HG02642 (cell line): ENCODE data around the gene ZNF689.
"Not testable (repeated sequence)": the region's sequence is repeated elsewhere in the genome, so short reads cannot be mapped to it uniquely, and the experiment has no call there.

Source experiments
- ATAC-seq: cut with Tn5 transposase; IDR thresholded peaks from one replicate; pipeline ENCODE4 v1.9.1; 2021; ENCODE audit warnings: mild to moderate bottlenecking; ENCODE audit not compliant: unreplicated experiment, poor library complexity

Gene ZNF689

GRCh38 chr16:30637139-30637538 is 26.9 kb upstream of the ZNF689 start:
- not testable (repeated sequence) for ATAC-seq

DNA sequence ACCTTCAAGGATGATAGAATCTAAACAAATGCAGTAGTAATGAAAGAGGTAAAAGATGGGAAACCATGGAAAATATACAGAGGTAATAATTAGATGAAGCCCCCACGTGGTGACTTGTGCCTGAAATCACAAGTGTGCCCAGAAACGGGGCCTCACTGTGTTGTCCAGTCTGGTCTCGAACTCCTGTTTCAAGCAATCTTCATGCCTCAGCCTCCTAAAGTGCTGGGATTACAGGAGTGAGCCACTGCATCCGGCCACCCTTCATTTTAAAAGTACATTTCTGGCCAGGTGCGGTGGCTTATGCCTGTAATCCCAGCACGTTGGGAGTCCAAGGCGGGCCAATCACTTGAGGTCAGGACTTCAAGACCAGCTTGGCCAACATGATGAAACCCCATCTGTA is 26.4 kb upstream of the ZNF689 start:
- ATAC-seq = no peak

- ATAC-seq = no peak
These were observed 23.3 kb upstream of the ZNF689 start for GRCh38 chr16:30633526-30633925.

DNA sequence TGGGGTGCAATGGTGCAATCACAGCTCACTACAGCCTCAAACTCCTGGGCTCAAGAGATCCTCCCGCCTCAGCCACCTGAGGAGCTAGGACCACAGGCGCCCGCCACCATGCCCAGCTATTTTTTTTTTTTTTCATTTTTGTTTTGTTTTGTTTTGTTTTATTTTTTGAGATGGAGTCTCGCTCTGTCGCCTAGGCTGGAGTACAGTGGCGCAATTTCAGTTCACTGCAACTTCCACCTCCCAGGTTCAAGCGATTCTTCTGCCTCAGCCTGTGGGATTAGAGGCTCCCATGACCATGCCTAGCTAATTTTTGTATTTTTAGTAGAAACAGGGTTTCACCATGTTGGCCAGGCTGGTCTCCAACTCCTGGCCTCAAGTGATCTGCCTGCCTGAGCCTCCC is 22.3 kb upstream of the ZNF689 start:
- not testable (repeated sequence) for ATAC-seq

DNA sequence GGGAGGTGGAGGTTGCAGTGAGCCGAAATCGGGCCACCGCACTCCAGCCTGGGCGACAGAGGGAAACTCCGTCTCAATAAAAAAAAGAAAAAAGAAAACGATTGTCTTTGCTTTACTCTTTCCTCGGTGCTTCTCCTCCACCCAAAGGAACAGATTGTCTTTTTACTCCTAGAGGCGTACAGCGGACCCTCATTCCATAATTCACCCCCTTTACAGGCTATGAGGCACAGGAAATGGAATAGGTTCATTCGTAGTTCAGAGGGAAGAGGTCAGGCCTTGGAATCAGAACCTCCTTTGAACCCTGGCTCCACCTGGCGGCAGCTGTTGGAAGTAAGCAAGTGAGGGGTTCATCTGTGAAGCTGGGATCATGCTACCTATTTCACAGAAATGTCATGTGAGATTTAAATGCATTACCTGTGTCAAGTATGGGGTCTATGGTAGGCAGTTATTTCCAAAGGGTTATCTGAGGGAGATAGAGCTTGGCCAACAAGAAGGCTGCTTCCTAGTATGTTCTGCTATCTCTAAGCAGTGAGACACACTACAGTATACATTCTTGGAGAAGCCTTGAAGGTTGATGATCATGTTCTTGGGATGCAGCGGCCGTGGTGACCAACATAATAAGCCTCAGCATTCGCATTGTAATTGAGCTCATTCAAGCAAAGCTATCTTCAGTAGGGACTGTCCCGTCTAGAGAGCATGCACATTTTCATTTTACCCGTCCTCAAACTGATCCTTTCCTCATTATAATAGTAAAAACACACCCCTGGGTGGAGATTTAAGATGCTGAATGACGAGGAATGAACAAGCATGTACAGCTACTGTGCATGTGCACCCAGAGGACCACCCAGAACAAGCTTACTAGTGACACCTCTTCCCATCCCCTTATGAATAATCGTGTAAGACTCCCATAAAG is 18.7 kb upstream of the ZNF689 start:
- ATAC-seq = peak; percentile 56

DNA sequence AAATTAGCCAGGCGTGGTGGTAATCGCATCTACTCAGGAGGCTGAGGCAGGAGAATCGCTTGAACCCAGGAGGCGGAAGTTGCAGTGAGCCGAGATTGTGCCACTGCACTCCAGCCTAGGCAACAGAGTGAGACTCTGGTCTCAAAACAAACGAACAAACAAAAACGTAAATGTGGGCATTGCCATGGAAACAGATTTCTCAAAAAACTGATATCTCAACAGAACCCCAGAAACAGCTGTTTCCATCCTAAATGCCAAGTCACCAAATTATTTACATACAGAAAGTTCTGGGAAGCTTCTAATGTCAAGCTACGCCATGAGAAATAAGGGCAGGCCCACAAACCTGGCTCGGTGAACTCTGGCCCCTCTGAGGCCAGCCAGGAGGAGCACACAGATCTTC is 16.0 kb upstream of the ZNF689 start:
- ATAC-seq = no peak

DNA sequence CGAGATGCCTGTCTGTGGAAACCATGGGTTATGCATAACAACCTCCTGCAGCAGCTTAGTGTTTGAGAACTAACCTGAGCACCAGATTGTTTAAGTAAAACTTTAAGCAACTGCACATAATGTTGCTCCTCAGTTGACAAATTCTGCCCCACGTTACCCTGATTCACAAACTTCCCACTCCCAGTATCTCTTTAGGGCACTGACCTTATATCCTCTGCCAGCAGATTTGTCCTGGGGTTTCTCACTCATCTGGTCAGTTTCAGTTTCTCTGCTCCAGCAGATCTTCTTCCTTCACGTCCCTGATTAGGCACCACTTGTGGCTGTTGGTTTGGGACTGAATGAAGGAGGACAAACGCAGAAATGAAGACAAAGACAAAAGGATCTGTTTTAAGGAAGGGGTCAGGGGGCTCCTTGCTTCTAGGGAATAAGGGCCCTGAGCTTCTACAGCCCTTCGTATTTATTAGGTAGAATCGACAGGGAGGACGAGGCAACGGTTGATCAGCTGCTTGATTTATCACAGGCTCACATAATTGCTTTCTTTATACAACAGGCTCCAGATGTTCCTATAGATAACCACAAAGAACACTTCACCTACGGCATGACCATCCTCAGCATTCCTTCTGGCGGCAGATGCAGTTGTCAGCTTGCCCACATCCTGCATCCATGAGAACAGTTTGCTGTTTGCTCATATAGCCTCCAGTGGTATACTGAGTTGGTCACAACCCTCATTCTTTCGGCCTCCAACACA is 13.5 kb upstream of the ZNF689 start:
- ATAC-seq = no peak

GRCh38 chr16:30622455-30623032 is 12.4 kb upstream of the ZNF689 start:
- ATAC-seq = no peak

GRCh38 chr16:30621765-30622164 is 11.6 kb upstream of the ZNF689 start:
- ATAC-seq = no peak

GRCh38 chr16:30620169-30620568 is 10.0 kb upstream of the ZNF689 start:
- ATAC-seq = no peak

GRCh38 chr16:30619638-30620037 is 9.4 kb upstream of the ZNF689 start:
- no peak for ATAC-seq

DNA sequence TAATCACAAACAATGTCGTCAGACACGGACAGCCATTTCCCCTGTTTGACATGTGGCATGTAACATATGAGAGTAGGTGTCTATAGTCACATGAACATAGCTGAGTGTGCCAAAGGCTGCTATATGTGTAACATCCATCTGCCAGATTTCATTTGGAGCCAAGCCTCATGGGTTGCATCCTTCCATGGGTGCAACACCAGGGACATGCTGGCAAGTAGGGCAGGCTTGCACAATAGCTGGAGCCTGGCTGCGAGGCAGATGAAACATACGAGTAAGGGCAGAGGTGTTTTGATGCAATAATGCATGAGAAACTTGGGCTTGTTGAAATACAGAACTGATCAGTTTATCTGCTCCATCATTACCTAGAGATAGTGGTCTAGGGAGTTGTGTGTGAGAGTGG is 9.0 kb upstream of the ZNF689 start:
- ATAC-seq = no peak

DNA sequence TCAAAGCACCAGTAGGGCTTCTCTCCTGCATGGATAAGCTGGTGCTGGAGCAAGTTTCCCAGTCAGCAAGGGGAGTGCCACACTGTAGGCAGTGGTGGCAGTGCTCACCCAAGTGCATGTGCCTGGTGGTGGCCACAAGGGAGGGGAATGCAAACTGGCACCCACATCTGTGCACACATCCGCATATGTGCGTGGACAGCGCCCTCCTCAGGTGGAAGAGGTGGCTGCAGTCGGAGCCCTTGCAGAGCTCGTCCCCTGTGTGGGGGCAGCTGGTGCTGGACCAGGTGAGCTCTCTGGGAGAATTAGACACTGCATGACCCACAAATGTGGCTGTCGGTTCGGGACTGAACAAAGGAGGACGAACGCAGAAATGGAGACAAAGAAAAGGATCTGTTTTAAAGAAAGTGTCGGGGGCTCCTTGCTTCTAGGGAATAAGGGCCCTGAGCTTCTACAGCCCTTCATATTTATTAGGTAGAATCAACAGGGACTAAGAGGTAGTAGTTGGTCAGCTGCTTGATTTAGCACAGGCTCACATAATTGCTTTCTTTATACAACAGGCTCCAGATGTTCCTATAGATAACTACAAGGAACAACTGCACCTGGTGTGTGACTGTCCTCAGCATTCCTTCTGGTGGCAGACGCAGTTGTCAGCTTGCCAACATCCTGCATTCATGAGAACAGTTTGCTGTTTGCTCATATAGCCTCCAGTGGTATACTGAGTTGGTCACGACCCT is 5.3 kb upstream of the ZNF689 start:
- no peak for ATAC-seq

DNA sequence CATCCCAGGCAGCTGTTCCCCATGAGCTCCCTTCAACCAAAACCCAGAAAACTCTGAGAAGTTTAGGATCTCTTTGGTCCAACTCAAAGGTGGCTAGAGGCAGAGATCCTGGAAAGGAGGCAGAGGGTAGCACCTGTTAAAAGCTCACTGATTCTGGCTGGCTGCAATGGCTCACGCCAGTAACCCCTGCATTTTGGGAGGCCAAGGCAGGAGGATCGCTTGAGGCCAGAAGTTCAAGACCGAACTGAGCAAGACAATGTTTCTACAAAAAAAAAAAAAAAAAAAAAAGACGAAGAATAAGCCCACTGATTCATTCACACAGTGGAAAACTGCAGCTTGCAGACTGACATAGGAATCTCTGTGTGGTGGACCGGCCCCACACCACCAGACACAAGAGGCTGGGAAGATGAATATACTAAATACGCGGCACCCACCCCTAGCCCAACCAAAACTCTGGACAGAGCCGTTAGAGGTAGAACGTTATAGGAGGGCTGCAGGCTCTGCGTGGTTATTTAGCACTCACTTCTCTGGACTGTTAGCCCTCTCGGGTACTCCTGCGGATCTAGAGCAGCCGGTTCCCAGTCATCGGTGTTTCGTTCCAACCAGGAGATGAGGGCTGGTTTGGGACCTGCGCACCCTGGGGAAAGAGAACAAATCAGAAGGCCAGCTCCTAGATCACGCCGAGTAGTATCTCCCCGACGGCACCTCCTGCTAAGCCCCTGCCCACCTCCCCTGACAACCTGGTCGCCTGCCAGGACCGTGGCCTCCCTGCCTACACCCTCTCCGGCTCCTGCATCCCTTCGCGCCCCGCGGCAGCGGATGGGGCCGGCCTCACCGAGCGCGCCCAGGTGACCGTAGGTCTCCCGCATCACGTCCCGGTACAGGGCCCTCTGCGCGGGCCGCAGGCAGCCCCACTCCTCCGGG is 925 bp downstream of the ZNF689 start:
- ATAC-seq = no peak

DNA sequence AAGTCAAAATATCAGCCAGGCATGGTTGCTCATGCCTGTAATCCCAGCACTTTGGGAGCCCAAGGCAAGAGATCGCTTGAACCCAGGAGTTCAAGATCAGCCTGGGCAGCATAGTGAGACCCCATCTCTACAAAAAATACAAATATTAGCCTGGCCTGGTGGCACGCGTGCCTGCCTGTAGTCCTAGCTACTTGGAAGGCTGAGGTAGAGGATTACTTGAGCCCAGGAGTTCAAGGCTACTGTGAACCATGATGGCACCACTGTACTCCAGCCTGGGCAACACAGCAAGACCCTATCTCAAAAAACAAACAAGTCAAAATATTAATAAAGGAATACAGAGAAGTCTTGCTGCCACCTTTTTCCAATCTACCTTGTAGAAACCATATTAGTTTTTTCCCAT is 4.2 kb downstream of the ZNF689 start:
- no peak for ATAC-seq

GRCh38 chr16:30605158-30605557 is 5.0 kb downstream of the ZNF689 start:
- ATAC-seq = no peak

DNA sequence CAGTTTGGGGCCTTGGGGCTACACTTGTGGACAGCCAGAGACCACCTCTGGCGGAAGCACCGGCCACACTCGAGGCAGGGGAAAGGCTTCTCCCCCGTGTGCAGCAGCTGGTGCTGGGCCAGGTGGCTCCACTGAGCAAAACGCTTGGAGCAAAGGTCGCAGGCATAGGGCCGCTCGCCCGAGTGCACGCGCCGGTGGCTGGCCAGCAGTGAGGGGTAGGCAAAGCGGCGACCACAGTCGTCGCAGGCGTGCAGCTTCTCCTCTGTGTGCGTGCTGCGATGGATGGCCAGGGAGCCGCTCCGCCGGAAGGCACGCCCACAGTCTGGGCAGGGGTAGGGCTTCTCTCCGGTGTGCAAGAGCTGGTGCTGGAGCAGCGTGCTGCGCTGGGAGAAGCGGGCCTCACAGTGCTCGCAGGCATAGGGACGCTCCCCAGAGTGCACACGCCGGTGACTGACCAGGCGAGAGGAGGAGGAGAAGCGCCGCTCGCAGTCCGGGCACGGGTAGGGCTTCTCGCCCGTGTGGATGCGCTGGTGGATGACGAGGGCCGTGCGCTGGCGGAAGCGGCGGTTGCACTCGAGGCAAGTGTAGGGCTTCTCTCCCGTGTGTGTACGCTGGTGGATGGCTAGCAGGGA is 5.8 kb downstream of the ZNF689 start:
- no peak for ATAC-seq

DNA sequence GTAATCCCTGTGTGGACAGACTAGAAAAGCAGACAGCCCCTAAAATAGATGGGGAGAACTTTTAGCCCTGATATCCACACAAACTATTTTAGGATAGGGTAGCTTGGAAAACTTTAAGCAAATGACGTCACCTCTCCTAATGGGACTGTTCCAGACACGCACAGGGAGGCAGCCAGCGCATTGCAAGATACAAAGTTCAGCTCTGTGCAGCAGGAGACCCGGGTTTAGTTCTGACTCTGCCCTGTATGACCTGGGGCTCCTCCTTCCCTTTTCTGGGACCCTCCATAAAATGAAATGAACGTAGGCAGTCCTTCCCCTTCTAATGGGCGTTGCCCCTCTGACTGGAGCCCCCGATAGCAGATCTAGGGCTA is 6.3 kb downstream of the ZNF689 start:
- ATAC-seq = no peak

GRCh38 chr16:30602616-30603277 is 7.4 kb downstream of the ZNF689 start:
- no peak for ATAC-seq
